MM.1S (cell line): ENCODE measurements around the gene SNX27.
"Not testable (repeated sequence)": the region's sequence is repeated elsewhere in the genome, so short reads cannot be mapped to it uniquely, and the experiment has no call there.

Experiments
- DNase-seq: peaks from one replicate; pipeline ENCODE4 v3.0.0-alpha.2; 2015
- H2AFZ ChIP-seq: fragments of 300-600 bp; sonication (generic); 2 replicates; pipeline ENCODE4 v1.6.0; 2016; ENCODE audit warnings: antibody characterized with exemption, low read length
- H3F3A ChIP-seq: fragments of 300-600 bp; sonication (generic); 2 replicates; pipeline ENCODE4 v1.6.1; 2016; ENCODE audit warnings: mild to moderate bottlenecking, antibody characterized with exemption, low read length, moderate library complexity, mixed read lengths; ENCODE audit not compliant: insufficient read depth
- H3K27ac ChIP-seq: fragments of 300-600 bp; sonication (generic); 2 replicates; pipeline ENCODE4 v1.5.1; 2016; ENCODE audit warnings: mild to moderate bottlenecking, low read length
- H3K27me3 ChIP-seq: fragments of 300-600 bp; sonication (generic); replicated peaks from 2 replicates; pipeline ENCODE4 v1.6.0; 2016; ENCODE audit warnings: low read length; ENCODE audit not compliant: insufficient read depth
- H3K36me3 ChIP-seq: fragments of 300-600 bp; sonication (generic); replicated peaks from 2 replicates; pipeline ENCODE4 v1.6.1; 2016; ENCODE audit warnings: mild to moderate bottlenecking, low read length, mixed read lengths; ENCODE audit not compliant: insufficient read depth
- H3K4me1 ChIP-seq: fragments of 300-600 bp; sonication (generic); 2 replicates; pipeline ENCODE4 v1.6.1; 2016; ENCODE audit warnings: low read length, mixed read lengths
- H3K4me2 ChIP-seq: fragments of 300-600 bp; sonication (generic); 2 replicates; pipeline ENCODE4 v1.6.0; 2016; ENCODE audit warnings: low read depth, low read length
- H3K4me3 ChIP-seq: fragments of 300-600 bp; sonication (generic); 2 replicates; pipeline ENCODE4 v1.5.1; 2016; ENCODE audit warnings: low read length, mixed read lengths
- H3K79me2 ChIP-seq: fragments of 300-600 bp; sonication (generic); 2 replicates; pipeline ENCODE4 v1.6.1; 2016; ENCODE audit warnings: mixed run types, low read length, mixed read lengths
- H3K9ac ChIP-seq: fragments of 300-600 bp; sonication (generic); 2 replicates; pipeline ENCODE4 v1.6.1; 2016; ENCODE audit warnings: low read length, mixed read lengths
- H3K9me2 ChIP-seq: fragments of 300-600 bp; sonication (generic); replicated peaks from 2 replicates; pipeline ENCODE4 v1.6.1; 2016; ENCODE audit warnings: mild to moderate bottlenecking, low read length, mixed read lengths; ENCODE audit not compliant: insufficient read depth
- H3K9me3 ChIP-seq: fragments of 300-600 bp; sonication (generic); replicated peaks from 2 replicates; pipeline ENCODE4 v1.6.1; 2016; ENCODE audit warnings: mild to moderate bottlenecking, low read length, mixed read lengths; ENCODE audit not compliant: insufficient read depth
- H4K20me1 ChIP-seq: fragments of 300-600 bp; sonication (generic); 2 replicates; pipeline ENCODE4 v1.6.1; 2016; ENCODE audit warnings: mild to moderate bottlenecking, low read length, moderate library complexity, mixed read lengths; ENCODE audit not compliant: insufficient read depth
- EZH2 ChIP-seq: fragments of 300-600 bp; sonication (generic); optimal IDR thresholded peaks from 2 replicates; pipeline ENCODE3; 2017; ENCODE audit warnings: low read depth, mild to moderate bottlenecking, antibody characterized with exemption, low read length, mixed read lengths
- EZH2phosphoT487 ChIP-seq: fragments of 300-600 bp; sonication (generic); IDR thresholded peaks from 2 replicates; pipeline ENCODE4 v1.6.1; 2018; ENCODE audit warnings: antibody characterized with exemption, low read length
- TF ChIP-seq, protein P1 (sequence below): fragments of 300-600 bp; sonication (generic); IDR thresholded peaks from 2 replicates; pipeline ENCODE4 v1.5.1; 2016; ENCODE audit warnings: antibody characterized with exemption, low read length, mixed read lengths

SNX27 gene

GRCh38 chr1:151594143-151594625, 17.7 kb upstream of the SNX27 start:
- no peaks in the 10 kb centered on the region for H3F3A ChIP-seq
- peaks cover 4% of the 10 kb centered on the region; the same call in 1 of the 2 replicates for H3K4me1 ChIP-seq
- no peak overlapping the region for H3K27ac ChIP-seq
- no peaks in the 10 kb centered on the region for H4K20me1 ChIP-seq
- H2AFZ ChIP-seq = peak overlapping the region; percentile 68
- no peaks in the 10 kb centered on the region for H3K27me3 ChIP-seq
- H3K36me3 ChIP-seq = no peaks in the 10 kb centered on the region
- peak; percentile 93 for DNase-seq
- no peak for TF ChIP-seq EZH2
- TF ChIP-seq, protein P1, sequence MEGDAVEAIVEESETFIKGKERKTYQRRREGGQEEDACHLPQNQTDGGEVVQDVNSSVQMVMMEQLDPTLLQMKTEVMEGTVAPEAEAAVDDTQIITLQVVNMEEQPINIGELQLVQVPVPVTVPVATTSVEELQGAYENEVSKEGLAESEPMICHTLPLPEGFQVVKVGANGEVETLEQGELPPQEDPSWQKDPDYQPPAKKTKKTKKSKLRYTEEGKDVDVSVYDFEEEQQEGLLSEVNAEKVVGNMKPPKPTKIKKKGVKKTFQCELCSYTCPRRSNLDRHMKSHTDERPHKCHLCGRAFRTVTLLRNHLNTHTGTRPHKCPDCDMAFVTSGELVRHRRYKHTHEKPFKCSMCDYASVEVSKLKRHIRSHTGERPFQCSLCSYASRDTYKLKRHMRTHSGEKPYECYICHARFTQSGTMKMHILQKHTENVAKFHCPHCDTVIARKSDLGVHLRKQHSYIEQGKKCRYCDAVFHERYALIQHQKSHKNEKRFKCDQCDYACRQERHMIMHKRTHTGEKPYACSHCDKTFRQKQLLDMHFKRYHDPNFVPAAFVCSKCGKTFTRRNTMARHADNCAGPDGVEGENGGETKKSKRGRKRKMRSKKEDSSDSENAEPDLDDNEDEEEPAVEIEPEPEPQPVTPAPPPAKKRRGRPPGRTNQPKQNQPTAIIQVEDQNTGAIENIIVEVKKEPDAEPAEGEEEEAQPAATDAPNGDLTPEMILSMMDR = peak; percentile 100
- H3K9me2 ChIP-seq = no peaks in the 10 kb centered on the region
- no peaks in the 10 kb centered on the region for H3K79me2 ChIP-seq
- H3K4me3 ChIP-seq = peak overlapping the region; percentile 14; the same call in 1 of the 2 replicates
- H3K9ac ChIP-seq = peak overlapping the region; percentile 9; the same call in 1 of the 2 replicates
- H3K4me2 ChIP-seq = peak overlapping the region; percentile 59
- H3K9me3 ChIP-seq = no peaks in the 10 kb centered on the region

GRCh38 chr1:151596166-151596953, 15.5 kb upstream of the SNX27 start:
- H3K9me3 ChIP-seq = no peaks in the 10 kb centered on the region

DNA sequence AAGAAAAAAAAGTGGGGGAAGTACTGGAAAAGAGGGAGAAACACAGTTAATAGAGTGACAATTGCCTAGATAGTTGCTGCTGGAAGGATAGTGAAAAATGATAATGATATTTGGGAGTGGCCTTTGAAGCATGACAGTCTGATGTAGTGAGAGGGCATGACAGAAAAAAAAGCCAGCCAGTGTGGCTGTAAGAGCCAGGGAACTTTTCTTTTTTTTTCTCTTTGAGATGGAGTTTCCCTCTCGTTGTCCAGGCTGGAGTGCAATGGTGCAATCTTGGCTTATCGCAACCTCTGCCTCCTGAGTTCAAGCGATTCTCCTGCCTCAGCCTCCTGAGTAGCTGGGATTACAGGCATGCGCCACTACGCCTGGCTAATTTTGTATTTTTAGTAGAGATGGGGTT, 9.3 kb upstream of the SNX27 start:
- DNase-seq, H3K79me2 ChIP-seq, H3K4me1 ChIP-seq, H3K9me3 ChIP-seq, H3K27ac ChIP-seq, H4K20me1 ChIP-seq, H3K9ac ChIP-seq, H2AFZ ChIP-seq, H3K9me2 ChIP-seq, H3K4me2 ChIP-seq, H3K4me3 ChIP-seq, H3F3A ChIP-seq, H3K36me3 ChIP-seq, H3K27me3 ChIP-seq: not testable (repeated sequence)

More at GRCh38 chr1:151596166-151596953, 15.5 kb upstream of the SNX27 start:
- Histone ChIP-seq H3F3A (no peaks in the 10 kb centered on the region), H3K27ac (no peak overlapping the region), H3K9me2 (no peaks in the 10 kb centered on the region), H2AFZ (no peak overlapping the region), H3K4me2 (no peak overlapping the region), H3K4me1 (peaks cover 4% of the 10 kb centered on the region; the same call in 1 of the 2 replicates), H4K20me1 (no peaks in the 10 kb centered on the region), H3K27me3 (no peaks in the 10 kb centered on the region), H3K9ac (no peak overlapping the region), H3K4me3 (no peak overlapping the region), H3K79me2 (no peaks in the 10 kb centered on the region), H3K36me3 (no peaks in the 10 kb centered on the region)
- TF ChIP-seq EZH2 (no peak), EZH2phosphoT487 (no peak)
- TF ChIP-seq, protein P1 = no peak
- DNase-seq = no peak

DNA sequence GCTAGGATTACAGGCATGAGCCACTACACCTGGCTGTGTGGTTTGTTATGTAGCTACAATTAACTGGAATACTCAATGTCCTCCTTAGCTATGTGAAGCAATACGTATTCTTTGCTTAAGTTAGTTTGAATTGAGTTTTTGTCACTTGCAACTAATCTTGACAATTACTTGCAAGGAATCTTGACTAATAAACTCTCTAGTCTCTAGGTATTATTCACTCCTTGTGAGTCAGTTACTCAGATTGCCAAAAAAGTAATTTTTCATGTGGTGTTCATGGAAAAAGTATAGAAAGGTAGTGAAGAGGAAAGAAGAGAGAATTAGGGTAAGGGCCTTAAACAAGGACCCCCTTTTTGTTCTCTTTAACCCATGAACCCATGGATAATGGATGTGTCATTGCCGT, 7.6 kb upstream of the SNX27 start:
- no peak for DNase-seq
- TF ChIP-seq, protein P1 = no peak
- TF ChIP-seq EZH2 = no peak
- no peak for TF ChIP-seq EZH2phosphoT487
- no peaks in the 10 kb centered on the region for H3K27me3 ChIP-seq
- no peak overlapping the region for H3K4me2 ChIP-seq
- no peaks in the 10 kb centered on the region for H3K9me2 ChIP-seq
- H3K79me2 ChIP-seq = no peaks in the 10 kb centered on the region
- H3K27ac ChIP-seq = no peak overlapping the region
- H3F3A ChIP-seq = no peaks in the 10 kb centered on the region
- no peak overlapping the region for H3K4me3 ChIP-seq
- H3K9ac ChIP-seq = no peak overlapping the region
- no peaks in the 10 kb centered on the region for H4K20me1 ChIP-seq
- no peaks in the 10 kb centered on the region for H3K4me1 ChIP-seq
- no peak overlapping the region for H2AFZ ChIP-seq
- no peaks in the 10 kb centered on the region for H3K9me3 ChIP-seq
- no peaks in the 10 kb centered on the region for H3K36me3 ChIP-seq
